GM23338 (cell line): ENCODE measurements around the gene AP1G1.

Source experiments
- EZH2 ChIP-seq: fragments of 200-600 bp; sonication (generic); IDR thresholded peaks from one replicate; pipeline ENCODE4 v1.8.0; 2017; ENCODE audit warnings: antibody characterized with exemption, mild to moderate bottlenecking, low read depth; ENCODE audit not compliant: unreplicated experiment
- EZH2phosphoT487 ChIP-seq: fragments of 200-600 bp; sonication (generic); IDR thresholded peaks from one replicate; pipeline ENCODE4 v1.8.1; 2018; ENCODE audit warnings: antibody characterized with exemption; ENCODE audit not compliant: unreplicated experiment
- NANOG ChIP-seq: IDR thresholded peaks from 2 replicates; pipeline ENCODE4 v1.6.1; 2016; ENCODE audit warnings: antibody characterized with exemption, borderline replicate concordance
- POLR2AphosphoS5 ChIP-seq: IDR thresholded peaks from 2 replicates; pipeline ENCODE4 v1.6.1; 2016; ENCODE audit warnings: antibody characterized with exemption, low read depth
- TF ChIP-seq, protein P1 (sequence below), 2 experiments: fragments of 200-600 bp in 1 of 2; sonication (generic) in 1 of 2; conservative IDR thresholded peaks; 2 replicates each; pipeline versions ENCODE4 v1.5.1 to v1.6.1; 2016 to 2017; ENCODE audit warnings: antibody characterized with exemption in 2 of 2, low read depth in 2 of 2, mild to moderate bottlenecking in 2 of 2, moderate library complexity in 1 of 2
- TF ChIP-seq, protein P2 (sequence below): IDR thresholded peaks from one replicate; pipeline ENCODE4 v1.6.1; 2018; ENCODE audit warnings: antibody characterized with exemption; ENCODE audit not compliant: unreplicated experiment

DNA sequence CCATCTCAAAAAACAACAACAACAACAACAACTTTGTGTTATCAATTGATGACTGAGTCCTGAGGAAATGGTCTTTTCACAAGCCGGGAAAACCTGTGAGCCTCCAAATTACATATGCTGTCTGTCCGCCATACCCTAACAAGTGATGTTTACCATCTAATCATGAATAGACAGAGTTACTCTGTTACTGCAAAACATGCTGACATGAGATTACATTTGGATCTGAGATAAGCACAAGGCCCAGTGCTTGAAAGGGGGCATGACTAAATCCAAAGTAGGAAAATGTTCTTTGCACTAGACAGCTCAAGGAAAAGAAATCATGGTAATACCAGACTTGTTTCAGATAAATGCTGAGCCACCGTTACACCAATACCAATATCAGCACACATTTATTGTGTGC lies 28.5 kb upstream of the AP1G1 start:
- TF ChIP-seq POLR2AphosphoS5 (no peak), EZH2phosphoT487 (no peak), EZH2 (no peak), NANOG (no peak)
- TF ChIP-seq, protein P1, sequence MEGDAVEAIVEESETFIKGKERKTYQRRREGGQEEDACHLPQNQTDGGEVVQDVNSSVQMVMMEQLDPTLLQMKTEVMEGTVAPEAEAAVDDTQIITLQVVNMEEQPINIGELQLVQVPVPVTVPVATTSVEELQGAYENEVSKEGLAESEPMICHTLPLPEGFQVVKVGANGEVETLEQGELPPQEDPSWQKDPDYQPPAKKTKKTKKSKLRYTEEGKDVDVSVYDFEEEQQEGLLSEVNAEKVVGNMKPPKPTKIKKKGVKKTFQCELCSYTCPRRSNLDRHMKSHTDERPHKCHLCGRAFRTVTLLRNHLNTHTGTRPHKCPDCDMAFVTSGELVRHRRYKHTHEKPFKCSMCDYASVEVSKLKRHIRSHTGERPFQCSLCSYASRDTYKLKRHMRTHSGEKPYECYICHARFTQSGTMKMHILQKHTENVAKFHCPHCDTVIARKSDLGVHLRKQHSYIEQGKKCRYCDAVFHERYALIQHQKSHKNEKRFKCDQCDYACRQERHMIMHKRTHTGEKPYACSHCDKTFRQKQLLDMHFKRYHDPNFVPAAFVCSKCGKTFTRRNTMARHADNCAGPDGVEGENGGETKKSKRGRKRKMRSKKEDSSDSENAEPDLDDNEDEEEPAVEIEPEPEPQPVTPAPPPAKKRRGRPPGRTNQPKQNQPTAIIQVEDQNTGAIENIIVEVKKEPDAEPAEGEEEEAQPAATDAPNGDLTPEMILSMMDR (conservative IDR thresholded peaks at IDR 0.05; ENCODE audit: low read depth in 2 of 2): no peak
- TF ChIP-seq, protein P2, sequence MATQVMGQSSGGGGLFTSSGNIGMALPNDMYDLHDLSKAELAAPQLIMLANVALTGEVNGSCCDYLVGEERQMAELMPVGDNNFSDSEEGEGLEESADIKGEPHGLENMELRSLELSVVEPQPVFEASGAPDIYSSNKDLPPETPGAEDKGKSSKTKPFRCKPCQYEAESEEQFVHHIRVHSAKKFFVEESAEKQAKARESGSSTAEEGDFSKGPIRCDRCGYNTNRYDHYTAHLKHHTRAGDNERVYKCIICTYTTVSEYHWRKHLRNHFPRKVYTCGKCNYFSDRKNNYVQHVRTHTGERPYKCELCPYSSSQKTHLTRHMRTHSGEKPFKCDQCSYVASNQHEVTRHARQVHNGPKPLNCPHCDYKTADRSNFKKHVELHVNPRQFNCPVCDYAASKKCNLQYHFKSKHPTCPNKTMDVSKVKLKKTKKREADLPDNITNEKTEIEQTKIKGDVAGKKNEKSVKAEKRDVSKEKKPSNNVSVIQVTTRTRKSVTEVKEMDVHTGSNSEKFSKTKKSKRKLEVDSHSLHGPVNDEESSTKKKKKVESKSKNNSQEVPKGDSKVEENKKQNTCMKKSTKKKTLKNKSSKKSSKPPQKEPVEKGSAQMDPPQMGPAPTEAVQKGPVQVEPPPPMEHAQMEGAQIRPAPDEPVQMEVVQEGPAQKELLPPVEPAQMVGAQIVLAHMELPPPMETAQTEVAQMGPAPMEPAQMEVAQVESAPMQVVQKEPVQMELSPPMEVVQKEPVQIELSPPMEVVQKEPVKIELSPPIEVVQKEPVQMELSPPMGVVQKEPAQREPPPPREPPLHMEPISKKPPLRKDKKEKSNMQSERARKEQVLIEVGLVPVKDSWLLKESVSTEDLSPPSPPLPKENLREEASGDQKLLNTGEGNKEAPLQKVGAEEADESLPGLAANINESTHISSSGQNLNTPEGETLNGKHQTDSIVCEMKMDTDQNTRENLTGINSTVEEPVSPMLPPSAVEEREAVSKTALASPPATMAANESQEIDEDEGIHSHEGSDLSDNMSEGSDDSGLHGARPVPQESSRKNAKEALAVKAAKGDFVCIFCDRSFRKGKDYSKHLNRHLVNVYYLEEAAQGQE: no peak
